Type B pancreatic cell (in vitro differentiated cells): ENCODE results near the gene DMAC2. TPM values are rescaled to one million over a fixed set of nuclear protein-coding genes. Genes with fewer than 3 reads are reported as not detected.

Source experiments
- DNase-seq: peaks from one replicate; pipeline ENCODE4 v3.0.0; 2021; ENCODE audit warnings: mixed read lengths; ENCODE audit not compliant: unreplicated experiment; ENCODE audit errors: extremely low spot score
- H3K27ac Mint-ChIP-seq: 2 replicates; pipeline ENCODE4 v1.8.0; 2021; ENCODE audit warnings: mild to moderate bottlenecking, mixed read lengths
- H3K27me3 Mint-ChIP-seq: 2 replicates; pipeline ENCODE4 v1.8.0; 2021; ENCODE audit warnings: mixed read lengths
- H3K36me3 Mint-ChIP-seq: 2 replicates; pipeline ENCODE4 v1.8.0; 2021; ENCODE audit warnings: mixed read lengths
- H3K4me1 Mint-ChIP-seq: one replicate; pipeline ENCODE4 v1.8.0; 2021; ENCODE audit warnings: mixed read lengths; ENCODE audit not compliant: unreplicated experiment
- H3K4me3 Mint-ChIP-seq: 2 replicates; pipeline ENCODE4 v1.8.0; 2021; ENCODE audit warnings: mild to moderate bottlenecking, mixed read lengths
- H3K9me3 Mint-ChIP-seq: 2 replicates; pipeline ENCODE4 v1.8.0; 2021; ENCODE audit warnings: mixed read lengths
- total RNA-seq: library from RNA; stranded (reverse); gene quantifications from 2 replicates; pipeline ENCODE4 v1.2.1, GENCODE V29; 2021; ENCODE audit warnings: low replicate concordance
- TF ChIP-seq, protein P1 (sequence below): fragments of 200-600 bp; sonication (generic); conservative IDR thresholded peaks from 2 replicates; pipeline ENCODE4 v1.5.0; 2021; ENCODE audit warnings: antibody characterized with exemption, mild to moderate bottlenecking

Gene DMAC2
- total RNA-seq, 1 donor from 2014 or later: 57.4 TPM

GRCh38 chr19:41433171-41433570, 6.5 kb downstream of the DMAC2 start:
- no peaks in the 10 kb centered on the region for H3K9me3 Mint-ChIP-seq
- no peak overlapping the region for H3K27ac Mint-ChIP-seq
- no peaks in the 10 kb centered on the region for H3K27me3 Mint-ChIP-seq
- no peak overlapping the region for H3K4me3 Mint-ChIP-seq
- TF ChIP-seq, protein P1, sequence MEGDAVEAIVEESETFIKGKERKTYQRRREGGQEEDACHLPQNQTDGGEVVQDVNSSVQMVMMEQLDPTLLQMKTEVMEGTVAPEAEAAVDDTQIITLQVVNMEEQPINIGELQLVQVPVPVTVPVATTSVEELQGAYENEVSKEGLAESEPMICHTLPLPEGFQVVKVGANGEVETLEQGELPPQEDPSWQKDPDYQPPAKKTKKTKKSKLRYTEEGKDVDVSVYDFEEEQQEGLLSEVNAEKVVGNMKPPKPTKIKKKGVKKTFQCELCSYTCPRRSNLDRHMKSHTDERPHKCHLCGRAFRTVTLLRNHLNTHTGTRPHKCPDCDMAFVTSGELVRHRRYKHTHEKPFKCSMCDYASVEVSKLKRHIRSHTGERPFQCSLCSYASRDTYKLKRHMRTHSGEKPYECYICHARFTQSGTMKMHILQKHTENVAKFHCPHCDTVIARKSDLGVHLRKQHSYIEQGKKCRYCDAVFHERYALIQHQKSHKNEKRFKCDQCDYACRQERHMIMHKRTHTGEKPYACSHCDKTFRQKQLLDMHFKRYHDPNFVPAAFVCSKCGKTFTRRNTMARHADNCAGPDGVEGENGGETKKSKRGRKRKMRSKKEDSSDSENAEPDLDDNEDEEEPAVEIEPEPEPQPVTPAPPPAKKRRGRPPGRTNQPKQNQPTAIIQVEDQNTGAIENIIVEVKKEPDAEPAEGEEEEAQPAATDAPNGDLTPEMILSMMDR: no peak
- DNase-seq: no peak
- H3K4me1 Mint-ChIP-seq: peaks cover 6% of the 10 kb centered on the region
- H3K36me3 Mint-ChIP-seq: peaks cover 12% of the 10 kb centered on the region

DNA sequence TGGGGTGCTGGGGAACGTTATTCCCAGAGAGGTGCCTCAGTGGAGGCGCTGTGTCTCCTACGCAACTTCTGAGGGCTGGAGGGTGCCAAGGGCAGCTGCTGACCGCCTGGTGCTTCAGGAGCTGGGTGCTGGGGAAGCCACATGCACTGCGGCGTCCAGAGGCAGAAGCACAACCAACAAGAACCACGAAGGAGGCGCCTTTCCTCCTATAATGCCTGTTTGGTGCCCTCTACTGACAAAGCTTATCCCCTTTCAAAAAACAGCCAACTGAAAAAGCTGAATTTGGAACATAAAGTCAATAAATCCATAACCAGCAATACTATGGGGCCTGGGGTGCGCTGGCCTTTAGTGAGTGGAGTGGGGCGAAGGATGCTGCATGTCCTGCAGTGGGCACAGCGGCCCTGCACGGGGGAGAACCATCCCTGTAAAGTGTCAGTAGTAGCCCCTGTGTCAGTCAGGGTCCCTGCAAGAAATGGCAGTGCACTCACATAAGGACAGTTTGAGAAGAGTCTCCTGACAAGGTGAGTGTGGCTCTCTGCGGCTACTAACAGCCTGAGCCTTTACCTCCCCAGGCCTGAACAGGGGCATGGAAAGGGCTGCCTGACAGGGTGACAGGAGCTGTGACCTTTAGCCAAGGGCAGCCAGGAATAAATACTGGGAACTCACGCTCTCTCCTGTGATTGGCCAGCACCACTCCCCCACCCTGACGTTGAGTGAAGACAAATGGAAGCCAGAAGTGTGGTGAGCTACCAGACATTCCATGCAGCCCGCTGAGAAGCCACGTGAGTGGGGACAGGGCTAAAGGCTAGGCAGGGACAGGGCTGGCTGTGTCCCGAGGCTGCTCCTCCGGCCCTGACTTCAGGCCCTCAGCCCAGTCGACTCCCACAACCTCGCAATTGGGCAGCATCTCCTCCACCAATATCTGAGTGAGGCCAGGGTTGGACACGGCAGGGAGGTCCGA, 8.0 kb downstream of the DMAC2 start:
- Mint-ChIP-seq H3K27ac (peak overlapping the region; percentile 50), H3K27me3 (no peaks in the 10 kb centered on the region), H3K4me3 (no peak overlapping the region), H3K9me3 (no peaks in the 10 kb centered on the region), H3K4me1 (peaks cover 15% of the 10 kb centered on the region), H3K36me3 (peaks cover 8% of the 10 kb centered on the region)
- no peak for DNase-seq
- TF ChIP-seq, protein P1: peak; percentile 34

GRCh38 chr19:41430922-41431321, 8.8 kb downstream of the DMAC2 start:
- H3K4me1 Mint-ChIP-seq: peaks cover 16% of the 10 kb centered on the region
- TF ChIP-seq, protein P1: no peak
- H3K27ac Mint-ChIP-seq: no peak overlapping the region
- peak overlapping the region; percentile 28 for H3K4me3 Mint-ChIP-seq
- no peak for DNase-seq
- no peaks in the 10 kb centered on the region for H3K9me3 Mint-ChIP-seq
- peaks cover 8% of the 10 kb centered on the region for H3K36me3 Mint-ChIP-seq
- no peaks in the 10 kb centered on the region for H3K27me3 Mint-ChIP-seq

GRCh38 chr19:41428481-41428859, 11.2 kb downstream of the DMAC2 start:
- H3K27me3 Mint-ChIP-seq: no peaks in the 10 kb centered on the region
- H3K4me3 Mint-ChIP-seq: peak overlapping the region; percentile 63
- H3K27ac Mint-ChIP-seq: peak overlapping the region; percentile 63

GRCh38 chr19:41427647-41428480, 11.8 kb downstream of the DMAC2 start:
- no peak for DNase-seq
- Mint-ChIP-seq H3K4me1 (peaks cover 16% of the 10 kb centered on the region), H3K36me3 (peaks cover 4% of the 10 kb centered on the region), H3K9me3 (no peaks in the 10 kb centered on the region), H3K27me3 (no peaks in the 10 kb centered on the region), H3K4me3 (peak overlapping the region; percentile 87), H3K27ac (peak overlapping the region; percentile 92)
- TF ChIP-seq, protein P1: no peak

More at GRCh38 chr19:41428481-41428859, 11.2 kb downstream of the DMAC2 start:
- TF ChIP-seq, protein P1: no peak
- peaks cover 16% of the 10 kb centered on the region for H3K4me1 Mint-ChIP-seq
- peaks cover 4% of the 10 kb centered on the region for H3K36me3 Mint-ChIP-seq
- DNase-seq: no peak
- no peaks in the 10 kb centered on the region for H3K9me3 Mint-ChIP-seq
